Ishikawa (cell line): ENCODE data around the gene PRSS33.

Source experiments
- CEBPB ChIP-seq: IDR thresholded peaks from 2 replicates; pipeline ENCODE4 v1.6.1; 2012
- CREB1 ChIP-seq: IDR thresholded peaks from 2 replicates; pipeline ENCODE4 v1.6.1; 2012; ENCODE audit warnings: low read depth
- EGR1 ChIP-seq: IDR thresholded peaks from 2 replicates; pipeline ENCODE4 v1.6.1; 2012
- EP300 ChIP-seq: IDR thresholded peaks from 2 replicates; pipeline ENCODE4 v1.6.1; 2012; ENCODE audit warnings: borderline replicate concordance
- RAD21 ChIP-seq: IDR thresholded peaks from 2 replicates; pipeline ENCODE4 v1.6.1; 2012; ENCODE audit warnings: low read depth
- TCF12 ChIP-seq: IDR thresholded peaks from 2 replicates; pipeline ENCODE4 v1.6.1; 2012; ENCODE audit warnings: low read depth
- YY1 ChIP-seq: IDR thresholded peaks from 2 replicates; pipeline ENCODE4 v1.6.1; 2012; ENCODE audit warnings: low read depth
- TF ChIP-seq, protein P1 (sequence below): IDR thresholded peaks from 2 replicates; pipeline ENCODE4 v1.6.1; 2012

DNA sequence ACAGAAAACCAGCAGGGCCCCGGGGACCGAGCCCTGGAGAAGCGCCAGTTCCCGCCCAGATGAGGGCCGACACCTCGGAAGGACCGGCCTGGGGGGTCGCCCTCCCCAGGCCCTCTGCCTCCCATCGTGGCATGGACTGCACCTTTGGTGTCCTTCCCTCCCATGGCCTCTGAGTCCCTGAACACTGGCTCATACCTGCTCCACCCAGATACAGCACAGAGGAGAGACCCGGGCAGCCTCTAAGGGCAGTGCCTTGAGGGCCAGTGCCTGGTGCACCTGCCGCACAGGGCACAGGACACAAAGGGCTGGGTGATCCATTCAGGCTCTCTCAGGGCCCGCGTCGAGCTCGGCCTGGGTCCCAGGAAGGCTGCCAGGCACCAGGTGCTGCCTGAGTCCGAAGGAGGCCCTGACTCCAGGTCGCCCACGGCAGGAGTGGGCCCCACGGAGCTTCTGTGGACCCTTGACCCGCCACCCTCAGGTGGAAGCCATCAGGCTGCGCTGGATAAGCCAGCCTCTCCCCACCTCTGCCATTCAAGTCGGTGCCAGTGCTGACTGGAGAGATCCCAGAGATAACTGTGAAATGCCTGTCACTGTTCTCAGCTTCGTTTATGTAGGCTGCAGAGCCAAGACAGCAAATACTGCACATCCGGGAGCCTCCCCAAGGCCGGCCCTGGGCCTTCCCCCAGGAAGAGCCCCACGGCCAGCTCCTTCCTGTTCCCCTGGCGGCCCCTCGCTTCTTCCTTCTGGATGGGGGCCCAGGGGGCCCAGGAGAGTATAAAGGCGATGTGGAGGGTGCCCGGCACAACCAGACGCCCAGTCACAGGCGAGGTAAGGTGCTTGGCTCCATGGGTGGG is 42.4 kb upstream of the PRSS33 start, which contains the start of gene ZG16B:
- TF ChIP-seq RAD21 (no peak), YY1 (no peak), EP300 (no peak), CREB1 (no peak), CEBPB (no peak), TCF12 (no peak), EGR1 (no peak)
- TF ChIP-seq, protein P1, sequence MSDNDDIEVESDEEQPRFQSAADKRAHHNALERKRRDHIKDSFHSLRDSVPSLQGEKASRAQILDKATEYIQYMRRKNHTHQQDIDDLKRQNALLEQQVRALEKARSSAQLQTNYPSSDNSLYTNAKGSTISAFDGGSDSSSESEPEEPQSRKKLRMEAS, result no peak
